ENCODE data around the gene LRRC74B. TPM values are rescaled to one million over a fixed set of nuclear protein-coding genes. Genes with fewer than 3 reads are reported as not detected.
"Not testable (repeated sequence)": the region's sequence is repeated elsewhere in the genome, so short reads cannot be mapped to it uniquely, and the experiment has no call there.

LRRC74B gene
- total and polyA plus RNA-seq, 2 of the 4 experiments (the other 2 are of a cell fraction) = not detected

DNA sequence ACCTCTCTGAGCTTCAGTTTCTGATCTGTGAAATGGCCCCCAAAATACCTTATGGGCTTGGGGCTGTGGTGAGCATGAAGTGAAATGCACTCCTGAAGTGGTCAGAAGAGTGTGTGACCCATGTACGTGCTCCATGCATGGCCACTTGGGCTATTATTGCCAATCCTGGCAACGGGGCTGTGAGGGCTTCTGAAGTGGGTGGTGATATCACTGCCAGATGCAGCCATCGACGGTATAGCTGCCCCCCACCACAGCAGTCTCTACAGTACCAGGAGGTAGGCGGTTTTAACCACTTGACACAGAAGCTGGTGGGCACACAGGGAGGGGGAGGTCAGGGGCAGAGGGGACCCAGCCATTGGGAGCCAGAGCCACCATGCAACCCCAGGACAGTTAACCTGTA lies 2.7 kb downstream of the LRRC74B start:
- H3K4me1 ChIP-seq (ENCODE audit: control insufficient read depth, insufficient read depth, low read length) = peaks cover 20% of the 10 kb centered on the region
- H4K5ac ChIP-seq (ENCODE audit: low read depth, low read length); H3K56ac ChIP-seq (ENCODE audit: extremely low read depth, insufficient read depth, low read length); H3K9me1 ChIP-seq (ENCODE audit: insufficient read depth, low read length); H3K23ac ChIP-seq (ENCODE audit: low read depth, low read length); H2BK20ac ChIP-seq (ENCODE audit: low read depth, low read length); H4K91ac ChIP-seq (ENCODE audit: insufficient read depth, low read depth, low read length); H2AK9ac ChIP-seq (replicated peaks; ENCODE audit: low read depth, low read length, poor library complexity); CTCF ChIA-PET; H4K8ac ChIP-seq (ENCODE audit: low read depth in 2 of 2, low read length in 2 of 2); H3K4ac ChIP-seq (ENCODE audit: low read depth, low read length); H3K18ac ChIP-seq (ENCODE audit: low read depth, low read length); H2BK5ac ChIP-seq (ENCODE audit: low read depth, low read length, poor library complexity, severe bottlenecking); H2AK5ac ChIP-seq (ENCODE audit: low read depth, low read length); H3K4me2 ChIP-seq (ENCODE audit: low read depth, low read length); H3K36me3 ChIP-seq (ENCODE audit: control insufficient read depth, insufficient read depth, low read length); H2BK120ac ChIP-seq (ENCODE audit: low read depth, low read length); H3K27ac ChIP-seq (ENCODE audit: insufficient read depth, low read length); H2AFZ ChIP-seq (replicated peaks; ENCODE audit: low read length, poor library complexity); H3K9me3 ChIP-seq (ENCODE audit: control insufficient read depth, insufficient read depth, low read length); ATAC-seq (ENCODE audit: low read depth); H4K20me1 ChIP-seq (ENCODE audit: insufficient read depth, low read length); H3K27me3 ChIP-seq (ENCODE audit: control insufficient read depth, insufficient read depth, low read length); in situ Hi-C loops (cut with MboI; ENCODE audit: low sequenced_read_pairs); intact Hi-C loops (cut with micrococcal nuclease); dilution Hi-C loops (cut with HindIII; ENCODE audit: low sequenced_read_pairs, unreplicated experiment); H3K79me1 ChIP-seq (ENCODE audit: low read depth in 1 of 2, low read length in 2 of 2); H3K9ac ChIP-seq (ENCODE audit: low read depth, low read length); H3K4me3 ChIP-seq (ENCODE audit: insufficient read depth, low read depth, low read length); POLR2A ChIA-PET (ENCODE audit: unreplicated experiment); H3K14ac ChIP-seq (replicated peaks; ENCODE audit: low read depth, low read length); H2BK15ac ChIP-seq (ENCODE audit: low read depth, low read length); BruUV-seq (replicated peaks); DNase-seq: not testable (repeated sequence)
- no CpG with 5 or more reads among the region's 5 CpGs for WGBS, 2 experiments (ENCODE audit: extremely low coverage in 2 of 2, insufficient read length in 1 of 2)

- H4K91ac ChIP-seq (ENCODE audit: insufficient read depth, low read depth, low read length); H2BK20ac ChIP-seq (ENCODE audit: low read depth, low read length); H3K18ac ChIP-seq (ENCODE audit: low read depth, low read length); H3K56ac ChIP-seq (ENCODE audit: extremely low read depth, insufficient read depth, low read length); H3K36me3 ChIP-seq (ENCODE audit: control insufficient read depth, insufficient read depth, low read length); H3K79me1 ChIP-seq (ENCODE audit: low read depth in 1 of 2, low read length in 2 of 2); H3K9me1 ChIP-seq (ENCODE audit: insufficient read depth, low read length); H3K9ac ChIP-seq (ENCODE audit: low read depth, low read length); H2BK15ac ChIP-seq (ENCODE audit: low read depth, low read length); H3K14ac ChIP-seq (replicated peaks; ENCODE audit: low read depth, low read length); POLR2A ChIA-PET (ENCODE audit: unreplicated experiment); H2BK5ac ChIP-seq (ENCODE audit: low read depth, low read length, poor library complexity, severe bottlenecking); H3K4me3 ChIP-seq (ENCODE audit: insufficient read depth, low read depth, low read length); H3K4ac ChIP-seq (ENCODE audit: low read depth, low read length); intact Hi-C loops (cut with micrococcal nuclease); H4K20me1 ChIP-seq (ENCODE audit: insufficient read depth, low read length); H3K9me3 ChIP-seq (ENCODE audit: control insufficient read depth, insufficient read depth, low read length); H2BK120ac ChIP-seq (ENCODE audit: low read depth, low read length); H3K4me2 ChIP-seq (ENCODE audit: low read depth, low read length); H3K27me3 ChIP-seq (ENCODE audit: control insufficient read depth, insufficient read depth, low read length); H3K27ac ChIP-seq (ENCODE audit: insufficient read depth, low read length); in situ Hi-C loops (cut with MboI; ENCODE audit: low sequenced_read_pairs); H2AK5ac ChIP-seq (ENCODE audit: low read depth, low read length); H2AFZ ChIP-seq (replicated peaks; ENCODE audit: low read length, poor library complexity); H4K5ac ChIP-seq (ENCODE audit: low read depth, low read length); H3K23ac ChIP-seq (ENCODE audit: low read depth, low read length); DNase-seq; BruUV-seq (replicated peaks); dilution Hi-C loops (cut with HindIII; ENCODE audit: low sequenced_read_pairs, unreplicated experiment); CTCF ChIA-PET; ATAC-seq (ENCODE audit: low read depth); H4K8ac ChIP-seq (ENCODE audit: low read depth in 2 of 2, low read length in 2 of 2); H2AK9ac ChIP-seq (replicated peaks; ENCODE audit: low read depth, low read length, poor library complexity): not testable (repeated sequence)
- H3K4me1 ChIP-seq (ENCODE audit: control insufficient read depth, insufficient read depth, low read length) = peaks cover 20% of the 10 kb centered on the region
- no CpG with 5 or more reads among the region's 12 CpGs for WGBS, 2 experiments (ENCODE audit: extremely low coverage in 2 of 2, insufficient read length in 1 of 2)
Measured at GRCh38 chr22:21048965-21049364, 3.2 kb downstream of the LRRC74B start.

Measured in IMR-90 (cell line).